CD14-positive monocyte (primary cell): ENCODE data around the gene MAPK8IP2. TPM values are rescaled to one million over a fixed set of nuclear protein-coding genes. Genes with fewer than 3 reads are reported as not detected.

Experiments used
- DNase-seq, 3 donors: peaks; one replicate each; pipeline ENCODE4 v3.0.0-alpha.2; 2011 to 2022
- H2AFZ ChIP-seq: 2 replicates; pipeline ENCODE4 v1.6.0; 2012; ENCODE audit warnings: mild to moderate bottlenecking, low read depth, low read length, inconsistent platforms; ENCODE audit not compliant: insufficient read depth, poor library complexity, severe bottlenecking
- H3K27ac ChIP-seq, 2 donors: 1 replicate in 1 of 2; 2 replicates in 1 of 2; pipeline ENCODE4 v1.5.1; 2012 to 2013; ENCODE audit warnings: low read length in 2 of 2, control low read depth in 1 of 2, inconsistent platforms in 1 of 2, low read depth in 1 of 2, mild to moderate bottlenecking in 1 of 2
- H3K27me3 ChIP-seq, 2 donors: one replicate each; pipeline versions ENCODE4 v1.6.0 to v1.6.1; 2011 to 2013; ENCODE audit warnings: low read length in 2 of 2; ENCODE audit not compliant: control insufficient read depth in 2 of 2, insufficient read depth in 2 of 2
- H3K36me3 ChIP-seq, 2 donors: replicated peaks in 1 of 2; 1 replicate in 1 of 2; 2 replicates in 1 of 2; pipeline versions ENCODE4 v1.5.1 to v1.6.1; 2012 to 2013; ENCODE audit warnings: low read length in 2 of 2, control low read depth in 1 of 2, inconsistent platforms in 1 of 2, mild to moderate bottlenecking in 1 of 2; ENCODE audit not compliant: insufficient read depth in 2 of 2, control insufficient read depth in 1 of 2
- H3K4me1 ChIP-seq, 2 donors: 1 replicate in 1 of 2; 2 replicates in 1 of 2; pipeline versions ENCODE4 v1.5.1 to v1.6.1; 2012 to 2013; ENCODE audit warnings: low read length in 2 of 2, control low read depth in 1 of 2, inconsistent platforms in 1 of 2, mild to moderate bottlenecking in 1 of 2, moderate library complexity in 1 of 2; ENCODE audit not compliant: insufficient read depth in 2 of 2, control insufficient read depth in 1 of 2
- H3K4me2 ChIP-seq: replicated peaks from 2 replicates; pipeline ENCODE3; 2012; ENCODE audit warnings: low read length, moderate library complexity, mild to moderate bottlenecking; ENCODE audit not compliant: poor library complexity, severe bottlenecking; ENCODE audit errors: extremely low read depth
- H3K4me3 ChIP-seq, 3 experiments: fragments of 200-600 bp in 1 of 3; sonication (generic) in 1 of 3; replicated peaks in 1 of 3; 1 replicate in 2 of 3; 2 replicates in 1 of 3; pipeline ENCODE4 v1.5.1; 2011 to 2013; ENCODE audit warnings: low read length in 3 of 3, mild to moderate bottlenecking in 3 of 3, control low read depth in 2 of 3, low read depth in 2 of 3, inconsistent platforms in 1 of 3, moderate library complexity in 1 of 3
- H3K79me2 ChIP-seq: 2 replicates; pipeline ENCODE4 v1.6.0; 2012; ENCODE audit warnings: mild to moderate bottlenecking, control low read depth, inconsistent platforms, low read length, moderate library complexity; ENCODE audit not compliant: insufficient read depth
- H3K9ac ChIP-seq: 2 replicates; pipeline ENCODE4 v1.6.0; 2017; ENCODE audit warnings: low read length, mild to moderate bottlenecking; ENCODE audit not compliant: insufficient read depth, poor library complexity, severe bottlenecking
- H3K9me3 ChIP-seq, 2 donors: replicated peaks in 1 of 2; 1 replicate in 1 of 2; 2 replicates in 1 of 2; pipeline versions ENCODE4 v1.5.1 to v1.6.1; 2012 to 2013; ENCODE audit warnings: low read length in 2 of 2, control low read depth in 1 of 2; ENCODE audit not compliant: control insufficient read depth in 1 of 2, insufficient read depth in 1 of 2
- H4K20me1 ChIP-seq: 2 replicates; pipeline ENCODE4 v1.6.0; 2012; ENCODE audit warnings: mild to moderate bottlenecking, low read length, control low read depth, moderate library complexity; ENCODE audit not compliant: insufficient read depth
- H3K27ac Mint-ChIP-seq, 7 donors: one replicate each; pipeline ENCODE4 v1.8.0; 2020; ENCODE audit warnings: mild to moderate bottlenecking in 7 of 7, mixed read lengths in 7 of 7, moderate library complexity in 6 of 7, inconsistent platforms in 2 of 7
- H3K27me3 Mint-ChIP-seq, 3 donors: one replicate each; pipeline ENCODE4 v1.8.0; 2021 to 2022; ENCODE audit warnings: low read depth in 3 of 3, mild to moderate bottlenecking in 3 of 3, mixed read lengths in 3 of 3, moderate library complexity in 3 of 3, inconsistent platforms in 1 of 3
- H3K36me3 Mint-ChIP-seq, 2 donors: one replicate each; pipeline ENCODE4 v1.8.0; 2020; ENCODE audit warnings: mixed read lengths in 2 of 2, inconsistent platforms in 1 of 2, mild to moderate bottlenecking in 1 of 2
- H3K4me1 Mint-ChIP-seq: one replicate; pipeline ENCODE4 v1.8.0; 2020; ENCODE audit warnings: mild to moderate bottlenecking, mixed read lengths
- H3K4me3 Mint-ChIP-seq, 2 donors: one replicate each; pipeline ENCODE4 v1.8.0; 2020; ENCODE audit warnings: mild to moderate bottlenecking in 2 of 2, mixed read lengths in 2 of 2, moderate library complexity in 1 of 2
- H3K9me3 Mint-ChIP-seq, 7 donors: one replicate each; pipeline ENCODE4 v1.8.0; 2020 to 2022; ENCODE audit warnings: mixed read lengths in 7 of 7, mild to moderate bottlenecking in 6 of 7, moderate library complexity in 6 of 7, inconsistent platforms in 2 of 7
- WGBS: methylation state at CpG from one replicate; pipeline ENCODE4 v1.1.5; 2013; ENCODE audit warnings: missing lambda C conversion rate; ENCODE audit not compliant: insufficient coverage; 5-methylcytosine and 5-hydroxymethylcytosine counted together
- intact Hi-C, 2 donors: fragments of 100-400 bp; cut with micrococcal nuclease; formaldehyde crosslinking; loops; one replicate each; pipeline versions ENCODE4 v1.15.0 to v1.15.1; 2023
- polyA plus RNA-seq, 3 donors: library from polyadenylated mRNA; depleted of rRNA in 1 of 3; unstranded in 2 of 3; stranded (reverse) in 1 of 3; fragments of 300-500 nt in 2 of 3; fragments of >200 nt in 1 of 3; fragmentation: Illumina TruSeq in 2 of 3; gene quantifications; 1 replicate in 2 of 3; 2 replicates in 1 of 3; pipeline ENCODE4 v1.2.3, GENCODE V29; 2012 to 2021
- TF ChIP-seq, protein P1 (sequence below): fragments of 200-600 bp; IDR thresholded peaks from one replicate; pipeline ENCODE4 v1.8.0; 2022; ENCODE audit warnings: antibody characterized with exemption, mild to moderate bottlenecking

Gene MAPK8IP2
- polyA plus RNA-seq, 3 donors, result 0.17 TPM; not detected in 2

- H3K36me3 ChIP-seq, result peaks cover 31 to 63% of the 10 kb centered on the region in 2 donors
- Mint-ChIP-seq H3K4me1 (no peaks in the 10 kb centered on the region), H3K4me3 (no peak overlapping the region), H3K27ac (no peak overlapping the region), H3K36me3 (peaks cover 38 to 72% of the 10 kb centered on the region in 2 donors), H3K27me3 (peaks cover 0 to 5% (median 2%) of the 10 kb centered on the region in 3 donors), H3K9me3 (no peaks in the 10 kb centered on the region)
- intact Hi-C loops, result no loop called here
- H3K27ac ChIP-seq, result no peak overlapping the region
- TF ChIP-seq, protein P1, sequence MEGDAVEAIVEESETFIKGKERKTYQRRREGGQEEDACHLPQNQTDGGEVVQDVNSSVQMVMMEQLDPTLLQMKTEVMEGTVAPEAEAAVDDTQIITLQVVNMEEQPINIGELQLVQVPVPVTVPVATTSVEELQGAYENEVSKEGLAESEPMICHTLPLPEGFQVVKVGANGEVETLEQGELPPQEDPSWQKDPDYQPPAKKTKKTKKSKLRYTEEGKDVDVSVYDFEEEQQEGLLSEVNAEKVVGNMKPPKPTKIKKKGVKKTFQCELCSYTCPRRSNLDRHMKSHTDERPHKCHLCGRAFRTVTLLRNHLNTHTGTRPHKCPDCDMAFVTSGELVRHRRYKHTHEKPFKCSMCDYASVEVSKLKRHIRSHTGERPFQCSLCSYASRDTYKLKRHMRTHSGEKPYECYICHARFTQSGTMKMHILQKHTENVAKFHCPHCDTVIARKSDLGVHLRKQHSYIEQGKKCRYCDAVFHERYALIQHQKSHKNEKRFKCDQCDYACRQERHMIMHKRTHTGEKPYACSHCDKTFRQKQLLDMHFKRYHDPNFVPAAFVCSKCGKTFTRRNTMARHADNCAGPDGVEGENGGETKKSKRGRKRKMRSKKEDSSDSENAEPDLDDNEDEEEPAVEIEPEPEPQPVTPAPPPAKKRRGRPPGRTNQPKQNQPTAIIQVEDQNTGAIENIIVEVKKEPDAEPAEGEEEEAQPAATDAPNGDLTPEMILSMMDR, result no peak
- H3K27me3 ChIP-seq, result no peaks in the 10 kb centered on the region
- no peak overlapping the region for H3K4me3 ChIP-seq
- DNase-seq, result no peak
- no peak overlapping the region for H3K4me2 ChIP-seq
- WGBS, result 95% methylated on average over 11 of the region's 12 CpGs
- no peaks in the 10 kb centered on the region for H3K4me1 ChIP-seq
- no peaks in the 10 kb centered on the region for H4K20me1 ChIP-seq
- no peaks in the 10 kb centered on the region for H3K9me3 ChIP-seq
- H3K79me2 ChIP-seq, result no peaks in the 10 kb centered on the region
- no peak overlapping the region for H3K9ac ChIP-seq
- H2AFZ ChIP-seq, result no peak overlapping the region
Observed at GRCh38 chr22:50570861-50571260, 29.7 kb upstream of the MAPK8IP2 start.

DNA sequence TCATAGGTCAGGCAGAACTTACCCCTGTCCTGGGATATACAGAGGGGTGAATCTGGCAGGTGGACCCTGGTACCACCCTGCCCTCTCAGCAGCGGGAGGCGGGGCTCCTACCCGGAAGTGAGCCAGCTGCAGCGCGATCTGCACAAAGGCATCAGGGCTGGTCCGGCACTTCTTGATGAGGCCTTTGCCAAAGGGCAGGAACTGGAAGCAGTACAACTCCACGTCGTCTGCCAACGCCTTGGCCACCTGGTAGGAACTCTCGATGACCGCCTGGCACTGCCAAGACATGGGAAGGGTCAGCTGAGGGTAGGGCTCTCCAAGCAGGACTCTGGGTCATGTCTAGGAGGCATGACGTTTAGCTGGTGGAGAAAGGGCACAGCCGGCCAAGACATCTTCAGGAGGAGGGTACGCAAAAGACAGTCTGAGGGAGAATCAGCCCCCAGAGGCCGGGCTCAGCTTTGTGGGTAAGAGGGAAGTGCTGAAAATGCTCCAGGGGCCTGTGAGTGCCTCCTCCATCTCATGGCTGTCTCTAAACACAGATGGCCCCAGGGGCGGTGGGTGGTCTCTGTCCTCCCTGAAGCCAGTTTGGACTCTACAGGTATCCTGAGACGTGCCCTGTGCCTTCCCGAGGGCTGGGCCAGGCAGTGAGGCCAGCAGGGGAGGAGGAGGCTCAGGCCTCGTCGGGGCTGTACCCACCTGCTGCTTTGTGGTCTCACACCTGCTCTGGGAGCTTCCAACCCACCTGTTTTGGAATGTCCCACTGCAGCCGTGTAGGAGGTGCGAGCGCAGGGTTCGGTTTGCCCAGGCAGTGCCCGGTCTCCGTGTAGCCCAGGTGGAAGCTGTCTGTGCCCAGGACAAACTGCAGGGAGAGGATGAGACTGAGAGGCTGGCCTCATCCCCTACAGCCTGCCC is 29.1 kb upstream of the MAPK8IP2 start:
- Mint-ChIP-seq H3K9me3 (no peaks in the 10 kb centered on the region), H3K27me3 (peaks cover 0 to 5% (median 0%) of the 10 kb centered on the region in 3 donors), H3K27ac (peak overlapping the region in 1 of 7 donors; percentile 14), H3K4me1 (no peaks in the 10 kb centered on the region), H3K36me3 (peaks cover 43 to 79% of the 10 kb centered on the region in 2 donors), H3K4me3 (no peak overlapping the region)
- no peak overlapping the region for H2AFZ ChIP-seq
- no peaks in the 10 kb centered on the region for H3K9me3 ChIP-seq
- TF ChIP-seq, protein P1, result no peak
- no peak overlapping the region for H3K4me2 ChIP-seq
- DNase-seq, result no peak
- no peak overlapping the region for H3K27ac ChIP-seq
- H4K20me1 ChIP-seq, result no peaks in the 10 kb centered on the region
- H3K79me2 ChIP-seq, result no peaks in the 10 kb centered on the region
- H3K36me3 ChIP-seq, result peaks cover 31 to 70% of the 10 kb centered on the region in 2 donors
- H3K4me1 ChIP-seq, result no peaks in the 10 kb centered on the region
- WGBS, result 94% methylated on average over 24 of the region's 26 CpGs
- H3K27me3 ChIP-seq, result no peaks in the 10 kb centered on the region
- intact Hi-C loops, result no loop called here
- H3K4me3 ChIP-seq, result no peak overlapping the region
- no peak overlapping the region for H3K9ac ChIP-seq
